KG1 (cell line): ENCODE results near the gene DCTPP1.
A peak's percentile ranks its signal among the peaks of the same experiment; 100 is the strongest.
"Not testable (repeated sequence)": the region's sequence is repeated elsewhere in the genome, so short reads cannot be mapped to it uniquely, and the experiment has no call there.

Experiments used
- DNase-seq: peaks from one replicate; lab custom pipeline; 2025; lab: John Stamatoyannopoulos, UW

DCTPP1 gene

GRCh38 chr16:30429678-30430427 lies at the start of gene DCTPP1:
DCTPP1 (minus strand) TSS chr16:30430030; CDS start chr16:30429980, 50 bp downstream.
- peak; percentile 98 for DNase-seq

- no peak for DNase-seq
These were observed 49.1 kb upstream of the DCTPP1 start for GRCh38 chr16:30478766-30479478.

- not testable (repeated sequence) for DNase-seq
These were observed 47.9 kb upstream of the DCTPP1 start for GRCh38 chr16:30477773-30478172.

GRCh38 chr16:30476991-30477390 lies 47.2 kb upstream of the DCTPP1 start:
- no peak for DNase-seq

GRCh38 chr16:30474684-30475083 lies 44.9 kb upstream of the DCTPP1 start:
- no peak for DNase-seq

GRCh38 chr16:30474074-30474452 lies 44.2 kb upstream of the DCTPP1 start:
- DNase-seq = no peak

GRCh38 chr16:30473231-30474073 lies 43.6 kb upstream of the DCTPP1 start:
- DNase-seq = no peak

GRCh38 chr16:30472328-30472942 lies 42.6 kb upstream of the DCTPP1 start, which contains the start of gene ITGAL:
ITGAL (plus strand) TSS chr16:30472742; CDS start chr16:30472838, 96 bp downstream.
- peak; percentile 70 for DNase-seq

GRCh38 chr16:30470632-30470995 lies 40.8 kb upstream of the DCTPP1 start:
- DNase-seq = no peak

GRCh38 chr16:30470170-30470512 lies 40.3 kb upstream of the DCTPP1 start:
- no peak for DNase-seq

GRCh38 chr16:30464078-30464477 lies 34.2 kb upstream of the DCTPP1 start:
- DNase-seq = no peak

- DNase-seq = not testable (repeated sequence)
These were observed 31.6 kb upstream of the DCTPP1 start for GRCh38 chr16:30461426-30461825.

GRCh38 chr16:30459456-30459855 lies 29.6 kb upstream of the DCTPP1 start:
- no peak for DNase-seq

- DNase-seq = peak; percentile 91
These were observed 28.9 kb upstream of the DCTPP1 start for GRCh38 chr16:30458561-30459394.

- DNase-seq = no peak
These were observed 28.1 kb upstream of the DCTPP1 start for GRCh38 chr16:30457743-30458560.

- no peak for DNase-seq
These were observed 27.4 kb upstream of the DCTPP1 start for GRCh38 chr16:30457256-30457655.

GRCh38 chr16:30456302-30456701 lies 26.5 kb upstream of the DCTPP1 start:
- DNase-seq = no peak

GRCh38 chr16:30452709-30453580 lies 23.1 kb upstream of the DCTPP1 start:
- not testable (repeated sequence) for DNase-seq

GRCh38 chr16:30449116-30449435 lies 19.2 kb upstream of the DCTPP1 start:
- DNase-seq = no peak
